Cardiac muscle cell (in vitro differentiated cells and primary cell): Measurements from ENCODE around the gene CCL22. TPM values are rescaled to one million over a fixed set of nuclear protein-coding genes. Genes with fewer than 3 reads are reported as not detected.

Source experiments
- DNase-seq, 2 donors: peaks; one replicate each; pipeline versions ENCODE4 v3.0.0 to v3.0.0-alpha.2; 2010 to 2017; ENCODE audit warnings: low read depth in 1 of 2, low spot score in 1 of 2
- H3K27ac ChIP-seq: fragments of 200-600 bp; sonication (generic); 2 replicates; pipeline ENCODE4 v1.5.1; 2016
- H3K27me3 ChIP-seq: fragments of 200-600 bp; sonication (generic); 2 replicates; pipeline ENCODE4 v1.6.0; 2016; ENCODE audit warnings: control low read depth
- H3K36me3 ChIP-seq: fragments of 200-600 bp; sonication (generic); 2 replicates; pipeline ENCODE4 v1.5.1; 2016; ENCODE audit warnings: control low read depth
- H3K4me1 ChIP-seq: fragments of 200-600 bp; sonication (generic); 2 replicates; pipeline ENCODE4 v1.8.1; 2017; ENCODE audit warnings: low read depth, mild to moderate bottlenecking, mixed run types
- H3K4me3 ChIP-seq: fragments of 200-600 bp; sonication (generic); 2 replicates; pipeline ENCODE4 v1.5.1; 2016; ENCODE audit warnings: mild to moderate bottlenecking
- H3K9me3 ChIP-seq: fragments of 200-600 bp; sonication (generic); 2 replicates; pipeline ENCODE4 v1.5.1; 2017; ENCODE audit warnings: low read depth, mild to moderate bottlenecking, control low read depth
- CTCF ChIP-seq: IDR thresholded peaks from 2 replicates; pipeline ENCODE4 v1.5.1; 2012; ENCODE audit warnings: low read depth, mild to moderate bottlenecking, low read length
- polyA plus RNA-seq: library from polyadenylated mRNA; unstranded; fragments of >200 nt; fragmentation: Nextera tagmentation; extraction: Ambion mirVana; gene quantifications from 2 replicates; pipeline ENCODE4 v1.2.1, GENCODE V29; 2016
- total RNA-seq: library from RNA; depleted of rRNA; stranded (reverse); fragments of >200 nt; gene quantifications from 2 replicates; pipeline ENCODE4 v1.2.3, GENCODE V29; 2016

Gene CCL22
- total and polyA plus RNA-seq, 2 experiments from 2014 or later, result 0.09 to 0.56 TPM

- Histone ChIP-seq H3K4me3 (no peak overlapping the region), H3K27ac (no peak overlapping the region), H3K9me3 (no peaks in the 10 kb centered on the region), H3K27me3 (no peaks in the 10 kb centered on the region), H3K36me3 (no peaks in the 10 kb centered on the region), H3K4me1 (peaks cover 14% of the 10 kb centered on the region)
- no peak for TF ChIP-seq CTCF
- peak in 1 of 2 donors; percentile 6 for DNase-seq
Measured at GRCh38 chr16:57377080-57377841, 18.7 kb downstream of the CCL22 start.

DNA sequence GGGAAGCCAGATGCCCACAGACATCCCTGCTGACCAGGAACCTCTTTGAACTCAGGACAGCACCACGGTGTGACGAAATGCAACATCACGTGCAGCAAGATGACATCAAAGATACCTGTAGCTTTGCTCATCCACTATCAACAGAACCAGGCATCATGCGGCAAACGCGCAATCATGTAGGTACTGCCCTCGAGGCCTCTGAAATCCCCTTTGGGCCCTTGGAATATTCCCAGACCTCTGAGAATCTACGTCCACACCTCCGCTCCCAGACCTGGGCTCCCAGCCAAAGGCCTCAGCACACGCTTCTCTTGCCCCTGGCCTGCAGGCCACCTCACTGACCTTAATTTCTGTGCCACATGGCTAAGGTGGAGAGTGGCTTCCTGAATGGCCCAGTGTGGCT is 21.0 kb downstream of the CCL22 start:
- no peak for TF ChIP-seq CTCF

DNA sequence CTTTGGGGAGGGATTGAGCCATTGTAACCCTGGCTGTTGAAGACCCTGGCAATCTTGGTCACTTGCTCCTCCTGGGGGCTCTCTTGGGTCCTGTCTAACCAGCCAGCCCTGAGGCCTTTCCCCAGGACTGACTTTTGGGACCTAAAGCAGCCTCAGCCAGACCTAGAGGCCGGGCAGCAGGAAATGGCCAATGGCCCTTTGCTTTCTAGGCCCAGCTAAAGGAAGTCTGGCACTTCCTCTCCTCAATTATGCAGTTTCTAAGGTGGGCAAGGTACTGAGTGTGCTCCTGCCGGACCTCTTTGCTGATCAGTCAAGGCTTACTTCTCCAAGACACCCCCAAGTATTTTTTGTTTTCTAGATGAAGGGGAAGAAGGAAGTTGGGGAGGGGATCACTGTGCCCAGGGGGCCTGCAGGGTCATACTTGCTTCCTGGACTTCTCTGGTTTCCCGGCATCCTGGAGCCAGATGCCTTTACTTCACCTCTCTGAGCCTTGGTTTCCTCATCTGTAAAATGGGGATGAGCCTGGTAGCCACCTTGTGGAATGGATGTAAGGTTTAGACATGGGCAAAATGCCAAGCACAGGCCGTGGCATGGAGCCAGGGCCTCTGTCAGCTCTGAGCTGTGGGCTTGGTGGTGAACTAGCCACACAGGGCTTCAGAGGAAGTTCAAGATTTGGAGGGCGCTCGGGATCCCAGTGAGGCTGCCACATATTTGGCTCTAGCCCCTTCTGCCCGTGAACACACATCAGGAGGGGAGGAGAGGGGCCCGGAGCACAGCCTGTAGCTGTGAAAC is 22.3 kb downstream of the CCL22 start:
- Histone ChIP-seq H3K36me3 (no peaks in the 10 kb centered on the region), H3K27me3 (no peaks in the 10 kb centered on the region), H3K9me3 (no peaks in the 10 kb centered on the region), H3K4me3 (no peak overlapping the region), H3K4me1 (no peaks in the 10 kb centered on the region), H3K27ac (no peak overlapping the region)
- no peak for TF ChIP-seq CTCF
- DNase-seq, result peak in 1 of 2 donors; percentile 62

More for the DNA sequence above, 21.0 kb downstream of the CCL22 start:
- DNase-seq, result peak in 1 of 2 donors; percentile 16
- H3K4me3 ChIP-seq, result no peak overlapping the region
- no peaks in the 10 kb centered on the region for H3K4me1 ChIP-seq
- H3K27me3 ChIP-seq, result no peaks in the 10 kb centered on the region
- no peak overlapping the region for H3K27ac ChIP-seq
- no peaks in the 10 kb centered on the region for H3K36me3 ChIP-seq
- H3K9me3 ChIP-seq, result no peaks in the 10 kb centered on the region

- H3K9me3 ChIP-seq, result no peaks in the 10 kb centered on the region
- no peak overlapping the region for H3K27ac ChIP-seq
- no peak overlapping the region for H3K4me3 ChIP-seq
- no peaks in the 10 kb centered on the region for H3K4me1 ChIP-seq
- no peaks in the 10 kb centered on the region for H3K36me3 ChIP-seq
- no peaks in the 10 kb centered on the region for H3K27me3 ChIP-seq
- no peak for DNase-seq
- TF ChIP-seq CTCF, result no peak
Measured at GRCh38 chr16:57381791-57382534, 23.4 kb downstream of the CCL22 start.

GRCh38 chr16:57382535-57383275 is 24.1 kb downstream of the CCL22 start:
- Histone ChIP-seq H3K4me3 (no peak overlapping the region), H3K36me3 (no peaks in the 10 kb centered on the region), H3K9me3 (no peaks in the 10 kb centered on the region), H3K27me3 (no peaks in the 10 kb centered on the region), H3K27ac (no peak overlapping the region), H3K4me1 (no peaks in the 10 kb centered on the region)
- DNase-seq, result no peak
- no peak for TF ChIP-seq CTCF
